HG02642 (cell line): ENCODE results near the gene HDAC7.

ENCODE experiments used
- ATAC-seq: cut with Tn5 transposase; IDR thresholded peaks from one replicate; pipeline ENCODE4 v1.9.1; 2021; ENCODE audit warnings: mild to moderate bottlenecking; ENCODE audit not compliant: unreplicated experiment, poor library complexity

Gene HDAC7

DNA sequence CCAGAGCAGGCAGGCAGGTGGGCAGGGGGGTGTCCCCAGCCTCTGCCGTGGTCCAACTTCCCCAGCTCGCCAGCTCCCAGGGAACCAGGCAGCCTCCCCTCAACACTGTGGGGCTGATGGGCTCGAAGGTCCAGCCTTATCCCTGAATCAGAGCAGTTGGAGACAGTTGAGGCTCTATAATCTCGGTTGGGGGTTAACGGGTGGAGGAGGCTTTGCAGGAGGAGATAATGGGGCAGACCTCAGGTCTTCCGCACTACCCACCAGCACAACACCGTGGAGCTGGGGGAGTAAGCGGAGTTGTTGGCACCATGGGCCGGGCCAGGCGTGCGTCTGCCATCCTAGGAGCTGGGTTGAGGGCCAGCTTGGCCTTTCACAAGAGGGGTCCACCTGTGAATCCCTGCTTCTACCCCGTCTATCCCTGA lies 13.9 kb upstream of the HDAC7 start:
- ATAC-seq: no peak

DNA sequence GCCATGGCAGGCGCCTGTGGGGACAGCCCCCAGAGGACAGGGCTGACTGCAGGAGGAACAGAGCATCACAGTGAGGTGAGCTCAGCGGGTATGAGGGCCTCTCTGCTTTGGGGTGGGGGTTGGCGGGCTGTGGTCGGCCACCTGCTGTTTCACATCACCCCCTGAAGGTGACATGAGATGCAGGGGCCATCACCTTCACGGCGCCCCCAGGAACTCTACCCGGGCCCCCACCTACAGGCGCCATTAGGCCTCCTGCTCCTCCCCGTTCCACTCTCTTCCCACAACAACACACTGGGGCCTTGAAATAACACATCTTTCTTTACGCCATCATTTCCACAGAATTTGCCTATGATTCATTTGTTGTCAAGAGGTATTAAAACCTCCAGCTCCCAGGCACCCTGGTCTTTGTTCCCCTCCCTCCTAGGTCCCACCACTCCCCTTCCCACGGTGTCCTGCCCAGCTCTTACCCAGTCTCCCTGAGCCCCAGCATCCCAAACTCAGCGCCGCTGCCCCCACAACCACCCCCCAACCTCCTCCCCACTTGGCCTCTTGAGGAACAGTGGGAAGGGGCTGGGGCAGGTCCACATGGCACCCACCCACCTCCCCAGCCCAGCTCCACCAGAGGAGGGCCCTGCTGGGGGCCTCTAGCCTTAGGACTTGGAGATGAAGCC lies 12.7 kb upstream of the HDAC7 start:
- ATAC-seq: no peak

DNA sequence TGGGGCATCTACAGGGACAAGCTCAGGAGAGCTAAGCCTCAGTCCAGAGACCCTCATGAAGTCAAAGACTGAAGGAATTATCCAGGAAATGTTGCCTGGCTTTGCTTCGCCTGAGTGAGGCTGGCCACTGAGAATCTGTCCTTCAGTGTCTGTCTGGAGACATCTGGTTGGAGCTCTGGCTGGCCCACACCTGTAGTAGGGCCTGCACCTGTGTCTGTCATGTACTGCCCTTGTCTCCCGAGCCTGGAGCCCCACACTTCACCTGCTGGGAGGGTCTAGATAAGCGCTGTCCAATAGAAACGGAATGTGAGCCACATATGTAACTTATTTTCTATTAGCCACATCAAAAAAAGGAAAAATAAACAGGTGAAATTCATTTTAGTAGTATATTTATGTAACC lies 9.9 kb upstream of the HDAC7 start:
- ATAC-seq: no peak

DNA sequence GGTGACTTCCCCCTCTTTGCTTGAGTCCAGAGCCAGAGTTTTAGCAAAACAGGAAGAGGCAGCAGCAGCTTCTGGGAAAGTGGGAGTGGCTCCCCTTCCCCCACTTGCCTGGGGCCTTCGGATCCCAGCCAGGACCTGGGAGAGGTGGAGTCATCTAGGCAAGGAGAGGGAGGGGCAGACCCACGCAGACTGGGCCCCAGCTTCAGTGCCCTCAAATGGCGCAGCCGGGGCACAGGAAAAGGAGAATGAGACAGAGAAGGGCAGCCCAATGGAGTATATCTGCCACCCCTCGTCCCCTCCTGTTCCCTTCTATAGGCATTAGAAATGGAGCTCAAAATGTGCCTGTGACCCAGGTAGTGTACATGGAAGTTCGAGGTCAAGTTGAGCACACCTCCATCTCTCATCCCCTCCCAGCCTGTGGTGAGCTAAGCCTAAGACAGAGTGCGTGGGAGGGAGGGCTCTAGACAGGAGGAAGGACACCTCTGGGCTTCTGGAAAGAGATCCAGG lies 9.3 kb upstream of the HDAC7 start:
- ATAC-seq: no peak

DNA sequence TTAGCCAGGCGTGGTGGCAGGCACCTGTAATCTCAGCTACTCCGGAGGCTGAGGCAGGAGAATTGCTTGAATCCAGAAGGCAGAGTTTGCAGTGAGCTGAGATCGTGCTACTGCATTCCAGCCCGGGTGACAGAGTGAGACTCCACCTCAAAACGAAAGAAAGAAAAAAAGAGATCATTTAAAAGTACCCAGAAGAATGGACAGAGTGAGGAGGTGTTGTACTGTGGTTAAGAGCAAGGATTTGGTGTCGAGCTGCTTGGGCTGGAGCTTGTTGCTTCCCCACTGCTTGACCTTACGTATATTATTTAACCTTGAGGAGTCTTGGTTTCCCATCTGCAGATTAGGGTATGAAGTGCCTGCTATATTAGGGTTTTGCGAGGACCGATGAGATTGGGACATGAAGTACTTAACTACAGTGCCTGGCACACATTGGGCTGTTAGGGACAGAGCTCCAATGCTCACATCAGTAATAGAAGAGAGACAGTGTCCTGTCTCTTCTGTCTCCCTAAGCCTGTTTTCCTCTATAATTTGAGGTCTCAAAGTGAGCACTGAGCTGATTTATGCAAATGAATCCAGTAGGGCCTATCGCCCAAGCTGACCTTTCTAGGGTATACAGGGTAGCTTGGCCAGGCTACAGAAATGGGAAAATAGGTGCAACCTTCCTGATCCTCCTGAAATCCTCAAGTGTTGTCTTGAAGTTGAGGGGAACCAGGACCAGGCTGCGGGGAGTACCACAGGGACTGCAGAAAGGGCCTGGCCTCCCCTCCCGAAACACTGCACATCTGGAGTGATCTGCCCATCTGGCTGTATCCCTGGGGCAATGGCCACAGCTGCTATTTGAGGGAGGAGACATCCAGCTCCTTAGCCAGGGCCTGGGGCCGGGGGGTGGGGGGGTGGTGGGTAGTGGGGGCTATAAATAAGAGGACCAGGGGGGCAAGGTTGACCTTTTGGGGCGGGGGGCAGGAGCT lies 8.6 kb upstream of the HDAC7 start:
- ATAC-seq: no peak

DNA sequence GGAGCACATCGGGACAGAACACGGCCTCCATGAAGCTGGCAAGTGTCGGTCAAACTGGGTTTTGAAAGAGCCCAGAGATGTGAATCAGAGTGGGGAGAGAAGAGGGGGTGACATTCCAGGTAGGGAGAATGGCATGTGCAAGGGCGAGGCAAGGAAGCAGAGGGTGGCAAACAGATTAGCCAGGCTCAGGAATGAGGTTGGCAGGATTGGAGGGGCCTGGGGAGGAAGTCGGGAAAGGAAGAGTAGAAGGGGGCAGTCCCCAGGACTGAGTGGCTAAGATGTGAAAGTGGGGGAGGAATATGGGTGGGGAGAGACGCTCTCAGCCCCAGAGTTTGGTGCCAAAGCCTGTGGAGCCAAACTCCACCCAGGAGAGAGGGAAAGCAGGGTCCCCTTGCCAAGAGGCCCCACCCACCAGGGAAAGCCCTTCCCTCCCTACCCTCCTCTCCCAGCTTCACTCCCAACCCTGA lies 5.5 kb upstream of the HDAC7 start:
- ATAC-seq: no peak

DNA sequence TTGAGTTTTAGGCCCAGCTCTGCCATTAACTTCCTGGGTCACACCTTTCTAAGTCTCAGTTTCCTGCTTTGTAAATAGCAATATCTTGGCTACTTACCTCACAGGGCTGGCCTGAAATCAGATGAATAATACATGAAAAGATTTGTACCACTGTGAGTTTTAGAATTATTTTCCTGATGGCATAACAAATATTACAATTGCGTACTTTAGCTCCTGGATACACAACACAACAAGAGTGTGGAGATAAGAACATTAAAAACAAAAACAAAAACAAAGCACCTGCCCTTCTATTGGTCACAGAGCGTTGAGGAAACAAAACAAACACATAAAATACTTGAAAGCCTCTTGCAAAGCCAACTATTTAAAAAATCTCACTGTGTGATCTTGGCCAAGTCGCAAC lies 4.9 kb upstream of the HDAC7 start:
- no peak for ATAC-seq

DNA sequence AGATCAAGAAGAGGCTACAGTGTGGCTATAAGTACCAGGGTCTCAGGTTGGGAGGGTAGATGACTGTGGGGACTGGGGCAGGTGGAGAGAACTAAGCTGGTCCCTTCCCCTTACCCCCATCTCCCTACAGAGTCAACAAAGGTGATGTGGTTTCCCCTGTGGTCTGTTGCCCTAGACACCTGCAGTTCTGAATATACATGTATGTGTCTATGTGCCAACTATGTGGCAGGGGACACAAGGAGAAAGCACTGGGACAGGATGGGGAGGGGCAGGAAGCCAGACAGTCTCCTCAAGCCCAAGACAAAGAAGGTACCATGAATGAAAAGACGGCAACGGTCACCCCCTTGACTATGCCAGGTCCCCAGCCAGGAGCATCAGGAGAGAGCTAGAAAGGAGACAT lies 4.5 kb upstream of the HDAC7 start:
- no peak for ATAC-seq

DNA sequence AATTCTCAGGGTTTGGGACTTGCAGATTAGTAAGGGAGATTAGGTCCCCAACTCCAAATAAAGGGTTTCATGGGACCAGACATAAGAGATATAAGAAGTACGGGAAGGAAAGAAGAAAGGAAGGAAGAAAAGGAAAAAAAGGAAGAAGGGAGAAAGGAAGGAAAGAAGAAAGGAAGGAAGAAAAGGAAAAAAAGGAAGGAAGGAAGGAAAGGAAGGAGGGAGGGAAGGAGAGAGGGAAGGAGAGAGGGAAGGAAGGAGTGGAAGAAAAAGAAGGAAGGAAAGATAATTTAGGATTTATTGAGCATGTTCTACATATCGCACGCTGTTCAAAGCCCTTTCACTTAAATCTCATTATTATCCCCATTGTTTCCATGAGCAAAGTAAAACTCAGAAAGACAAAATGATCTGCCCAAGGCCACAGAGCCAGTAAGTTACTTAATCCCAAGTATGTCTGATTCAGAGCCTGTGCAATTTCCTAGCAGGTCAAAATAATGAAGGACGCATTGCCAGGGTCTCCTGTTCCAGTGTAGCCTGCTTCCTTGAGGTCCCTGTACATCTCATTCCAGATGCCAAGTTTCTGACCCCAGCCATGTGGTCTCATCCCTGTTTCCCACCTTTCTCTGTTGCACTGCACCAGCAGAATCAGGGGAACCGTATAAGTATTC lies 3.9 kb upstream of the HDAC7 start:
- ATAC-seq: no peak

DNA sequence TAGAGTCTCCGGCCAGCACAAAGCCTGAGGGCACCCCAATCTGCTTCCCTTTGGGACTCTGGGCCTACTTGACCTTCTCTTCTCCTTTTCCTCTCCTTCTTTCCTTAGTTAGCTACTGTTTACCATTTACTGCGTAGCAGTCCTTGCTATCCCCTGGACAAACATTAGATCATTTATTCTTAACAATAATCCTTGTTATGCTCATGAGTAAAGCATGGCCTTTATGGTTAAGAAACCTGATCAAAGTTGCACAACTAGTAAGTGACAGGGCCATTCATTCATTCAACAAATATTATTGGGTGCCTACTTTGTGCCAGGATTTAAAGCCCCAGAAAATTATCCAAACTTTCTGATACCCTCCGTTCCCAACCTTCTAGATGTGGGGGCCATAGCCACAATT lies 3.2 kb upstream of the HDAC7 start:
- ATAC-seq: no peak

DNA sequence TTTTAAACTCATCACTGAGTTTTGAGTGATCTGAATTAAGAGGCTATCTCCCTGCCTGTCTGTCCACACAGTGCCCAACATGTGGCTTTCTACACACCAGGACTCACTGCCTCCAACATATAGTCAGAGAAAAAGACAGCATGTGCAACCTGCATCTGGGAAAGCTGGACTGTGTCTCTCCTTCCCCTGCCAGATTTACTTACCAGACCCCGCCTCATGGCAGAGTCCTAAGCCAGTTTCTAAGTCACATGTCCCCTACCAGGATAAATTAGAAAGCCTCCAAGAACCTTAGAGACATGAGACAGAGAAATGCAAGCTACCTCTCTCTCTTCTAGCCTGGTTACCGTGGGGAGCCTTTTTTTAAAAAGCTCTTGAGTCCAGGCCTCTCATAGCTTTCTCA lies 2.7 kb upstream of the HDAC7 start:
- no peak for ATAC-seq

DNA sequence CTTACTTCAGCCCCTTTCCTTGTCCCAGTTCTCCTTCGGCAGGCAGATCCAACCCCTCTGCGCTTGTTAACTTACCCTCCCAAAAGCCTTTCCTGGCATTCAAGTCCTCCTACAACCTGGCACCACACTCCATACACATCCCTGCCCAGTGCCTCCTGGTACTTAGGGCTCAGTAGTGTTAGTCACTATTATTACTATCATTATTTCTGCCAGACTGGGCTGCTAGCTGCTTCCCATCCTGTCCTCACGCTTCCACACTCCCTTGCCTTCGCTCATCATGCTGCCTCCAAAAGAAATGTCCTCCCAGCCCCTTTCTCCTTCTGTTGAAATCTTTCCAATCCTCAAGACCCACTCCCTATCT lies 1.6 kb upstream of the HDAC7 start:
- no peak for ATAC-seq

DNA sequence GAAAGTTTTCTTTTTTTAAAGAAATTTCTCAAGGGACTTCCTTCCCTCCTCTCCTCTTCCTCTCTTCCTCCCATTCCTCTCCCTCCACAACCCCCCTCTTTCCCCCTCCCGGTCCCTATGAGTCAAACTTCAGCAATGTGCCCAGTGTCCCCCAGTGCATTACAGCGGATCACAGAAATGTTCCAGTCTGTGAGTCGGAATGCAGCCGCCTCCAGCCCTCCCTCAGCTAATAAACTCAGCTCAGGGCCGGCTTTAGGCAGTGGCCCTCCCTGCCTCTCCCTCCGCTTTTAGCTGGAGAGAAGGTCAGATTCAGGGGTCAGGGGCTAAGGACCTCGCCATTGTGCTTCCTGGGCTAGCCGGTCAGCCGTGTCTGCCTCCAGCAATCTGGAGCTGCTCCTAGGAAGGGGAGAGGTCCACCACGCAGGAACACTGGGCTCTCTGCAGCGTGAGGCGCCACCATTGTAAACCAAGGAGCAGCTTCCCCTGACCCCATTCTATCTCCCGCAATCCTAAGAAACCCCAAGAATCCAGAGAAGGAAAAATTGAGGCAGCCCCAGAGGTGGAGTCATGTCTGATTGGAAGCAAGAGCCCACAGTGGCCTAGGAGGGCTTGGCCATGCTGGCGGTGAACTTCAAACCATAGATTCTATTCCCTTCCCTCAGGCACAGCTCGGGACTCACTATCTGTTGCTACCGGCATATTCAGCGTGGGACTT lies 1.1 kb upstream of the HDAC7 start:
- no peak for ATAC-seq

DNA sequence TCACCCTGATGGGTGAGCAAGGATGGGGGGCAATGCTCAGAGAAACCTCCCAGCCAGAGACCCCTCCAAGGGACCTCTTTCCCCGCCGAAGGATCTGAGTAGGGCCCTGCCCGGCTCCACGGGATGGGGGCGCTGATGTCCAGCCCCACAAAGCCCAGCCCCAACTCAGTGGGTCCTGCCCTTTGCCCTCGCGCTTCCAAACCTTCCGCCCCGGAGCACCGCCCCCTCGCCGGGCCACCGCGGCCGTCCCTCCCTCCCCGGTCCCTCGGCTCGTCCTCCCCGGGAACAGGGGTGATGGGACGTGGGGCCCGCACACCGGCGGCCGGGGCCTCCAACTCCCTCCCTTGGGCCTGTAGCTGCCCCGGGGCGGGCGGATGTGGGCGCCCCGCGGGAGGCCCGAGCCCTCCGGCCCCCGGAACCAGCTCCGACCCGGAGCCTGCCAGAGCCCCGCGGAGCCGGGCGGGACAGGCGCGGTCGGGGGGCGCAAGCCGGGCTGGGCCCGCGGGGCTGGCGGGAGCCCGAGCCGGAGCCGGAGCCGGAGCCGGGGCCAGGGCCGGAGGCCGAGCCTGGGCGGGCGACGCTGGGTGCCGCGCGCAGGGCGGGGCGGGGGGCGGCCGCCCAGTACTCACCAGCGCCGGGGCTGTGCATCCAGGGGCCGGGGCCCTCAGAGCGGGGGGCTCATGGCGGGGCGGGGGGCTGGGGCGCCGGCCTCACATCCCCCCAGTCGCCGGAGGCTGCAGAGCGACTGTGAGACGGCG lies 386 bp downstream of the HDAC7 start:
- peak; percentile 46 for ATAC-seq

DNA sequence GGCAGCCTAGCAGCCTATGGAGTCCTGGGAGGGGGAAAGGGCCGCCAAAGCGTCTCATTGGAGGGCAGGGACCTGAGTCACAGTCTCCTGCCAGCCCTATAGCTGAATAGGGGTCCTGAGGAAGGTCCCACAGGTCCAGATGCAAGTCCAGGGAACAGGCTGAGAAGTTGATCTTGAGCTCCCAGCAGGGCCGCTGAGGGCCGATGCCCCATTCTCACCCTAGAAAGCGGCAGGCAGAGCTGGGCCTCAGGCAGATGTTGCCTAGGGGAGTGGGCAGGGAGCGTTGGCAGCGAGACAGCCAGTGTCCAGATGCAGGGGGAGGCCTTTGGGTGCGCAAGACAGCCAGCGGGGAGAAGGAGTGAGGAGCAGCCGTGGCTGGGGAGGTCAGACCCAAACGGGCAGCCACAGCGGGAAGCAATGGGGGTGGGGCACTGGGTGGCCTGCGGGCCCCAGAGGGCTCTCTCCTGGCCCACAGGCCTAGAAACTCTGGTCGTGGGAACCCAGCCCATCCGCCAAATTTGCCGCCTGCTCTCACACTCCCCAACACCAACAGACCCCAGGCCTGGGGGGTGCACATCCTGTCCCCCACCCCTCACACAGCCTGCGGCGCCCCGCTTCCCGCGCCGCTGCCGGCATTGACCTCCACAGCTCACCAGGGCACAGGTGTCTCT lies 1.1 kb downstream of the HDAC7 start:
- no peak for ATAC-seq

DNA sequence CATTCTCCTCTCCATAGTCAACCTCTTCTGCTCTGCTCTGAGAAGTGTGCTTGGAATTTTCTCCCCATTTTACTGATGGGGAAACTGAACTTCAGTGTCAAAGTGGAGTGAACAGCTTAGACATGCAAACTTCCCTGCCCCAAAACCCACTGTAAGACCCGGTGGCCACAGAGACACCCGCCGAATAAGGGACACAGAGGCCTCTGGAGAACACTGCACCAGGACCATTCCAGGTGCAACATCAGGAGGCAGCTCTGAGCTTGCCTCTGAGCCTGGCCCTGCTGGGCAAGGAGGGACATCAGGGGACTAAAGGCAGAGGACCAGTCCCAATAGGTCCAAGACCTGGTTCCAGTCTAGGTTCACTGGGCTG lies 1.7 kb downstream of the HDAC7 start:
- no peak for ATAC-seq

DNA sequence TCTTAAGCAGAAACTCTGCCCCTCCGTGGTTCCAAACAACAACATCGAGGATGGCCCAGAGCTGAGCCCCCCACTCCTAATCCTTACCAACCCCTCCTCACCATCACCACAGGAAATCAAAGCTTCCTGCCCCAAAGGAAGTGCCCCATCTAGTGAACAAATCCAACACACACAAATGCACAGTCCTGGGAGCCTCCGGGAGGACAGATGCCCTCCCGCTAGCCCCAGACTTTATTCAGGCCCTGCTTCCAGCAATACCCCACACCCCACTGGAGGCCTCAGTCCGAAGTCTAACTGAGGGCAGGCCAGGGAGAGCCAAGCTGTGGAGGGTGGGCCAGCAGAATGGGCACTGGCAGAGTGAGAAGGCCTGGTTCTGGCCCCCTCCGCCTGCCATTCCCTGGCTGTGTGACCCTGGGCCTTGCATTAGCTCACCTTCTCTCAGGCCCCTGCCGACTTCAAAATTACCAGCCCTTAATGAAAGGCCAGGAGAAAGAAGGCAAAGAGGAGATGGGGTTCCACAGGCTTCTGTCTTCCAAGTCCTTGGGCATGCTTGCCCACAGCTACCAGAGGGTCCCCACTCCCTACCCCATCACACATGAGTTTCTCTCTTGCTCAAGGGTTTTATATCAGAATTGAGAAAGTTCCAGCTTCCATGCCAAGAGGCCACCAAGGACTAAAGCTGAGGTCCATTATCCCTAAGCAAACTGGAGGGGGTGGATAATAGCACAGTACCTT lies 2.3 kb downstream of the HDAC7 start:
- no peak for ATAC-seq
